ENCODE data around the gene FOSB.

The FOSB gene

GRCh38 chr19:45469132-45469944 is 1.5 kb downstream of the FOSB start:
- DNase-seq = peak; percentile 89

GRCh38 chr19:45469945-45470761 is 2.4 kb downstream of the FOSB start:
- no peak for DNase-seq

GRCh38 chr19:45470762-45471081 is 2.9 kb downstream of the FOSB start:
- DNase-seq = no peak

- DNase-seq = no peak
Observed at GRCh38 chr19:45471111-45471930, 3.5 kb downstream of the FOSB start.

GRCh38 chr19:45471931-45472562 is 4.3 kb downstream of the FOSB start:
- DNase-seq = no peak

GRCh38 chr19:45472563-45473366 is 5.0 kb downstream of the FOSB start:
- no peak for DNase-seq

GRCh38 chr19:45473367-45473681 is 5.5 kb downstream of the FOSB start:
- no peak for DNase-seq

GRCh38 chr19:45473682-45474605 is 6.1 kb downstream of the FOSB start:
- DNase-seq = no peak

- DNase-seq = no peak
Observed at GRCh38 chr19:45474606-45475521, 7.1 kb downstream of the FOSB start.

GRCh38 chr19:45475537-45476291 is 7.9 kb downstream of the FOSB start:
- no peak for DNase-seq

- no peak for DNase-seq
Observed at GRCh38 chr19:45476304-45476703, 8.5 kb downstream of the FOSB start.

- DNase-seq = no peak
Observed at GRCh38 chr19:45477186-45477585, 9.4 kb downstream of the FOSB start.

- DNase-seq = no peak
Observed at GRCh38 chr19:45477713-45478453, 10.1 kb downstream of the FOSB start.

GRCh38 chr19:45478454-45479238 is 10.8 kb downstream of the FOSB start:
- DNase-seq = peak; percentile 92

GRCh38 chr19:45483033-45483432 is 15.2 kb downstream of the FOSB start:
- no peak for DNase-seq

- DNase-seq = no peak
Observed at GRCh38 chr19:45484273-45484945, 16.6 kb downstream of the FOSB start.
